Activated naive CD8-positive, alpha-beta T cell treated with anti-CD3 and anti-CD28 coated beads, Interleukin-2, amount 10 ng/mL, durations not matched to agents 7 days and 5 days (primary cell): ENCODE measurements around the gene CELA2A. TPM values are rescaled to one million over a fixed set of nuclear protein-coding genes. Genes with fewer than 3 reads are reported as not detected.
"Not testable (repeated sequence)": the region's sequence is repeated elsewhere in the genome, so short reads cannot be mapped to it uniquely, and the experiment has no call there.

Source experiments
- ATAC-seq: fragments of 150-1000 bp; cut with Tn5 transposase; one replicate; pipeline ENCODE4 v1.10.0; 2021; ENCODE audit warnings: low read depth, moderate library complexity
- POLR2A ChIA-PET: fragments of 350-600 bp; sonication (Branson Sonifier 250); formaldehyde crosslinking; loops from one replicate; lab custom pipeline; 2021; ENCODE audit warnings: antibody characterized with exemption; lab: Charles Lee
- DNase-seq: peaks from one replicate; pipeline ENCODE4 v3.0.0; 2021
- H3K27ac Mint-ChIP-seq: one replicate; pipeline ENCODE4 v1.8.0; 2022; ENCODE audit warnings: mild to moderate bottlenecking, mixed read lengths
- H3K27me3 Mint-ChIP-seq: one replicate; pipeline ENCODE4 v1.8.0; 2022; ENCODE audit warnings: mild to moderate bottlenecking, moderate library complexity, mixed read lengths
- H3K36me3 Mint-ChIP-seq: one replicate; pipeline ENCODE4 v1.8.0; 2021; ENCODE audit warnings: mild to moderate bottlenecking, mixed read lengths
- H3K4me1 Mint-ChIP-seq: one replicate; pipeline ENCODE4 v1.8.0; 2021; ENCODE audit warnings: mixed read lengths
- H3K4me3 Mint-ChIP-seq: one replicate; pipeline ENCODE4 v1.8.0; 2022; ENCODE audit warnings: mild to moderate bottlenecking, moderate library complexity, mixed read lengths
- H3K9me3 Mint-ChIP-seq: one replicate; pipeline ENCODE4 v1.8.0; 2021; ENCODE audit warnings: mixed read lengths
- total RNA-seq, 2 experiments: library from RNA; stranded (reverse); gene quantifications; one replicate each; pipeline ENCODE4 v1.2.3, GENCODE V29; 2021

The CELA2A gene
- total RNA-seq, 2 experiments from 2014 or later: not detected

GRCh38 chr1:15491010-15491409, 34.5 kb downstream of the CELA2A start:
- H3K9me3 Mint-ChIP-seq, H3K4me3 Mint-ChIP-seq, H3K4me1 Mint-ChIP-seq, H3K27ac Mint-ChIP-seq, DNase-seq, H3K27me3 Mint-ChIP-seq: not testable (repeated sequence)
- H3K36me3 Mint-ChIP-seq: peaks cover 13% of the 10 kb centered on the region
- POLR2A ChIA-PET: interaction anchor here (0.5 kb wide), 1 partner anchor 127 kb away, joined by 5 read pairs; no protein-coding TSS in a partner anchor
- peak; percentile 88 for ATAC-seq

DNA sequence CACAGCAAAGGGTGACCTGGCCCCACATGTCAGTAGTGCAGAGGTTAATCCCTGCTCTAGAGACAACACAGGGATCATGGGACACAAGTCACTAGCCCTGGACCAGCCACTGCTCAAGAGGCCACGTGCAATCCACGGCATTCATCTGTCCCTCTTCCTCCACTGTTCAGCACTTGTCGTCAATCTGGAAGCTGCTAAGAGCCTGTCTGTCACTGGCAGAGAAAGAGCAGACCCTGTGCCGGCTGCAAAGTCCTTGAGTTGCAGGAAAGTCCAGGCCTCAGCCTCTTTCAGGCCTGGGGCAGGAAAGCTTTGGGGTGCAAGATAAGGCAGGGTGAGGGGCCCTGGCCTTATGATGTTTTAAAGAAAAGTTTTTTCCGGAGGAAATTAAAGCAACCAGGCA, 36.1 kb downstream of the CELA2A start:
- H3K27me3 Mint-ChIP-seq: no peaks in the 10 kb centered on the region

GRCh38 chr1:15493869-15494390, 37.4 kb downstream of the CELA2A start:
- DNase-seq (no peak), ATAC-seq (no peak)
- POLR2A ChIA-PET: no interaction called here
- Mint-ChIP-seq H3K27ac (no peak overlapping the region), H3K9me3 (no peaks in the 10 kb centered on the region), H3K27me3 (no peaks in the 10 kb centered on the region), H3K4me1 (peaks cover 6% of the 10 kb centered on the region), H3K36me3 (peaks cover 10% of the 10 kb centered on the region), H3K4me3 (no peak overlapping the region)

More for the DNA sequence above, 36.1 kb downstream of the CELA2A start:
- H3K36me3 Mint-ChIP-seq: peaks cover 7% of the 10 kb centered on the region
- no peak for ATAC-seq
- no peak for DNase-seq
- H3K4me1 Mint-ChIP-seq: peaks cover 6% of the 10 kb centered on the region
- POLR2A ChIA-PET: no interaction called here
- H3K4me3 Mint-ChIP-seq: no peak overlapping the region
- no peak overlapping the region for H3K27ac Mint-ChIP-seq
- no peaks in the 10 kb centered on the region for H3K9me3 Mint-ChIP-seq

DNA sequence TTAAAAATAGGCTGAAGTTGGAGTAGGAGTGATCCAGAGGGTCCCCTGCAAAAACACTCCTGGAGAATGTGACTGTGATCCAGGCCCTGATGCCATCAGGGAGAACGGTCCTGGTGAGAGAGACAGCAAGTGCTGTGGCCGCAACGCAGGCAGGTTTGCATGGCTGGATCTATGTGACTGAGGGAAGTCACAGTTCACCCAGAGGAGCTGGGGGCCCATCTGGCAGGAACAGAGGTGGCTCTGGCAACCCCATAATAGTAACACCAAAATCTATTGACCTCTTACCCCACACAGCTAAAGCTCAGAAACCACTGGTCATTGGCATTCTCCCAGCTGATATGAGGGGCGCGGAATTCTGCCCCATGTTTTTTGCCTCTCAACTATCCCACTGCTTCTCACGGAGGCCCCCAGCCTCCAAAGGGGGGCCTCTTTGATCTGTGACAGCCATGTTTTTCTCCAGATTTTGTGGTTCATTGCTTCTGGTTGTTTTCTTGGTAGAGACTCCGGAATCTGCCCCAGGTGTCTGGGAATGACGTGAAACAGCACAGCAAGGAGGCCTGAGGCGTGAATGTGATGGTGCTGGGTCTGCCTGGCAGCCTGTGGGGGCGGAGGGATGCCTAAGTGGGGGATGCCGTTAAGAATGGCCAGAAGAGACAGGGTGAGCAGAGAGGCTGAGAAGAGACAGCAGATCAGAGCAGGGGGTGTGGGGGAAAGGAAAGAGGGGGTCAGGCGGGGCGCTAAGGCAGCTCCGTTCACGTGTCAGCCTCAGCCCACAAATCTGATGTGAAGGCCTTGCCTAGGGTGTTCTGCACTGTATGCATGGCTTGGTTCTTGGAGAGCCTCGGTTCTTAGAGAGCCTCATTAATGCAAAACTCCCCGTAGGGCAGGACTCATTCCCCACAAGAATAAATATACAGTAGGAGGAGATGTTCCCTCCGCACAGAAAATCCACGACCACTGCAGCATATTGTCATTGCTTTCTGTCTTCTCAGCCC, 43.9 kb downstream of the CELA2A start:
- Mint-ChIP-seq H3K36me3 (peaks cover 6% of the 10 kb centered on the region), H3K4me3 (no peak overlapping the region), H3K27me3 (no peaks in the 10 kb centered on the region), H3K27ac (no peak overlapping the region), H3K4me1 (no peaks in the 10 kb centered on the region), H3K9me3 (no peaks in the 10 kb centered on the region)
- POLR2A ChIA-PET: no interaction called here
- ATAC-seq (no peak), DNase-seq (no peak)

DNA sequence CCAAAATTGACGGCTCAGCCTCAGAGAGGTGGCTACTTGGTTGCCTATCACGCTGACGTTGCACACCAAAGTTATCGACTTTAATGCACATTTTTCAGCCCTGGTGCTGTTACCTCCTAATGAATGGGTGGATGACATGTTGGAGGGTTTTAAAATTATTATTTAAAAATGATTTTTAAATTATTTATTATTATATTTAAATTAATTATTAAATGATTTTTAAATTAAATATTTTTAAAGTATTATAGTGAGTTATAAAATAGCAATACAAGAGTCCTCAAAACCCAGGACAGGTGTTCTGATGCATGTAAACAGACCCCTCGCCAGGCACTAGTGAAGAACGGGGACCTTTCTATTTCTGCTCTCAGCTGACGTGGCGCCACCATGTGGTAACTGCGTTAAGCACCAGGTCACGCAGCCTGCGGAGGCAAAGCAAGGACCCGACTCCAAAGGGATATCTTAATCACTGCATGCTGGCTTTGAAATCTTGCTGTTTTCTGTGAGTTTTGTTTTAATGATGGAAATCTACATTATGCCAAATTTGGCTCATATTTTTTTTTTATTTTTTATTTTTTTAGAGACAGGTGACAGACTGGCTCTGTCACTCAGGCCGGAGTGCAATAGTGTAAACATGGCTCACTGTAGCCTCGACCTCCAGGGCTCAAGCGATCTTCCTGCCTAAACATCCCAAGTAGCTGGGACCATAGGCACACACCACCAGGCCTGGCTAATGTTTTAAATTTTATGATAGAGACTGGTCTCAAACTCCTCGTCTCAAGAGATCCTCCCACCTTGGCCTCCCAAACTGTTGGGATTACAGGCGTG, 44.9 kb downstream of the CELA2A start:
- Mint-ChIP-seq H3K27me3 (no peaks in the 10 kb centered on the region), H3K27ac (no peak overlapping the region), H3K9me3 (no peaks in the 10 kb centered on the region), H3K4me3 (no peak overlapping the region), H3K36me3 (peaks cover 6% of the 10 kb centered on the region), H3K4me1 (no peaks in the 10 kb centered on the region)
- POLR2A ChIA-PET: no interaction called here
- DNase-seq (peak; percentile 62), ATAC-seq (peak; percentile 42)

DNA sequence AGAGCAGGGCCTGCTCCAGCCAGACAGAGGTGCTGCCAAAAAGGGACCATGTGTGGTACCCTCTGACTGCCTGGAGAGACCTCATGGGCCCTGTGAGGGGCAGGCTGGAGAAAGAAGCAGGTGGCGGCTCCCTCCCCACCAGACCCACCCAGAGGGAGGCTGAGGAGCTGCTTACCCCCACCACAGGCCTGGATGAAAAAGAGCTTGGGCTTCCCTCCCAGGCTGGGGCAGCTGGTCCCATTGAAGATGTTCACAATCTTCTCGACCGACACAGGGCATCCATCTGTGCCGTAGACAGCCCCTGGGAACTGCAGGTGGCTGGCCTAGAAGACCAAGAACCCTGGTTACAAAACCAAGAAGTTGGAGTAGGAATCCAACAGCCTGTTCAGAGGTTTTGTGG, 47.9 kb downstream of the CELA2A start:
- Mint-ChIP-seq H3K4me1 (no peaks in the 10 kb centered on the region), H3K4me3 (no peak overlapping the region), H3K27ac (no peak overlapping the region), H3K27me3 (no peaks in the 10 kb centered on the region), H3K9me3 (no peaks in the 10 kb centered on the region), H3K36me3 (no peaks in the 10 kb centered on the region)
- POLR2A ChIA-PET: no interaction called here
- ATAC-seq (no peak), DNase-seq (no peak)

- no peaks in the 10 kb centered on the region for H3K4me1 Mint-ChIP-seq
- H3K27ac Mint-ChIP-seq: no peak overlapping the region
- no peaks in the 10 kb centered on the region for H3K9me3 Mint-ChIP-seq
- H3K36me3 Mint-ChIP-seq: peaks cover 3% of the 10 kb centered on the region
- ATAC-seq: no peak
- DNase-seq: no peak
- POLR2A ChIA-PET: interaction anchor here (0.6 kb wide), 1 partner anchor 9 kb away, joined by 3 read pairs; no protein-coding TSS in a partner anchor
- H3K4me3 Mint-ChIP-seq: no peak overlapping the region
- H3K27me3 Mint-ChIP-seq: no peaks in the 10 kb centered on the region
Observed at GRCh38 chr1:15506831-15507230, 50.3 kb downstream of the CELA2A start.

DNA sequence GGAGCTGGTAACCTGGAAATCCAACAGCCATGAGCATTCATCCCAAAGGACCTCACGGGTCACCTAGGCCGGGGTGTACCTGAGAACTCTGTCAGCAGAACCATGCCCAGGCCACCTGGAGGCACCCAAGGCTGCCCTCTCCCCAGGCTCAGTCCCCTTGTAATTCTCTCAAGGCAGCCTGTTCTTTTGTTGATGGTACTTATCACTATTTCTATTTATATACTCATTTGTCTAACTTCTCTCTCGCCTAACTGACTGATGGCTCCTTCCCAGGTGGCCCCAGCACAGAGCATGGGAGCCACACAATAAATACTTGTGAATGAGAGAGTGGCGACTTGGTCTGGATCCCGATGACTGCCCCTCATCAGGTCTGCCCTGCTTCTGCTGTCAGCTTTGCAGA, 50.7 kb downstream of the CELA2A start:
- POLR2A ChIA-PET: interaction anchor here (0.6 kb wide), 1 partner anchor 9 kb away, joined by 3 read pairs; no protein-coding TSS in a partner anchor
- Mint-ChIP-seq H3K9me3 (no peaks in the 10 kb centered on the region), H3K4me1 (no peaks in the 10 kb centered on the region)

GRCh38 chr1:15508700-15509487, 52.4 kb downstream of the CELA2A start:
- POLR2A ChIA-PET: no interaction called here

More for the DNA sequence above, 50.7 kb downstream of the CELA2A start:
- no peak overlapping the region for H3K4me3 Mint-ChIP-seq
- H3K36me3 Mint-ChIP-seq: peaks cover 3% of the 10 kb centered on the region
- DNase-seq (no peak), ATAC-seq (no peak)
- no peak overlapping the region for H3K27ac Mint-ChIP-seq
- no peaks in the 10 kb centered on the region for H3K27me3 Mint-ChIP-seq

GRCh38 chr1:15509586-15509985, 53.1 kb downstream of the CELA2A start:
- DNase-seq: no peak
- POLR2A ChIA-PET: no interaction called here
- no peak for ATAC-seq
- no peaks in the 10 kb centered on the region for H3K9me3 Mint-ChIP-seq
- H3K27me3 Mint-ChIP-seq: no peaks in the 10 kb centered on the region
- peaks cover 3% of the 10 kb centered on the region for H3K4me1 Mint-ChIP-seq
- H3K36me3 Mint-ChIP-seq: peaks cover 7% of the 10 kb centered on the region
- H3K4me3 Mint-ChIP-seq: no peak overlapping the region
- H3K27ac Mint-ChIP-seq: no peak overlapping the region

More at GRCh38 chr1:15508700-15509487, 52.4 kb downstream of the CELA2A start:
- Mint-ChIP-seq H3K4me1 (no peaks in the 10 kb centered on the region), H3K36me3 (peaks cover 5% of the 10 kb centered on the region), H3K27me3 (no peaks in the 10 kb centered on the region), H3K9me3 (no peaks in the 10 kb centered on the region), H3K27ac (no peak overlapping the region), H3K4me3 (no peak overlapping the region)
- DNase-seq (no peak), ATAC-seq (no peak)

DNA sequence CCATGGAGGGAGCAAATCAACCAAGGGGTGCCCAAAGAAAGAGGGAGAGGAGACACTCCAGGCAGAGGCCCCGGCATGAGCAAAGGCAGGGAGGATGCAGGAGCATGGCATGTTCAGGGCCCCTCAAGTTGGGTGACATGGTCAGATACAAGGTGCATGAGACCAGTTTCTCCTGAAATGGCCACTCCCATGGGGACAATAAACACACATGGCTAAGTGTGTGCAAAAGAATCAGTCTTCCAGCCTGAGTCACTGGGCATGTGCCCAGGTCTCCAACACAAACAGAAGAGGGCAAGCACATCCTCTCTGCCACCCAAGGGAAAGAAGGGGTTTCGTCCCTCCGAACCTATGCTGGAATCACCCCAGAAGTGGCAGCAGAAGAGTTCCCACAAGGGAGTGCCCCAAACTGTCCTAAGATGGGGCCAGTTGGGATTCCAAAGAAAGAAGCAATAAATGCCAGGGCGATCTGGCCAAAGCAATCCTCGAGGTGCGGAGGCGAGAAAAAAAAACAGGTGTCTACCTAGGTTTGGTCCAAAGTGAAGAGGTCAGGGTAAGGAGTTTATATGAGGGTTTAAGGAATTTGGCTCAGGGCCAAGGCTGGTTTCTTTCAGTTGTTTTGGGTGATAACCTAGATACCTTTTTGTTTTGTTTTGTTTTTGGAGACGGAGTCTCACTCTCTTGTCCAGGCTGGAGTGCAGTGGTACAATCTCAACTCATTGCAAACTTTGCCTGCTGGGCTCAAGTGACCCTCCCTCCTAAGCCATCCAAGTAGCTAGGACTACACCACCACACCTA, 54.3 kb downstream of the CELA2A start:
- POLR2A ChIA-PET: no interaction called here
- Mint-ChIP-seq H3K27ac (no peak overlapping the region), H3K36me3 (peaks cover 16% of the 10 kb centered on the region), H3K9me3 (no peaks in the 10 kb centered on the region), H3K4me3 (no peak overlapping the region), H3K27me3 (no peaks in the 10 kb centered on the region), H3K4me1 (peaks cover 12% of the 10 kb centered on the region)
- no peak for ATAC-seq
- no peak for DNase-seq

GRCh38 chr1:15513192-15513591, 56.7 kb downstream of the CELA2A start:
- no peak for ATAC-seq
- POLR2A ChIA-PET: interaction anchor here (0.6 kb wide), 1 partner anchor 14 kb away, joined by 3 read pairs; the partner anchor contains the start of gene DNAJC16
- Mint-ChIP-seq H3K9me3 (no peaks in the 10 kb centered on the region), H3K27me3 (no peaks in the 10 kb centered on the region), H3K36me3 (peaks cover 27% of the 10 kb centered on the region), H3K4me1 (peaks cover 12% of the 10 kb centered on the region), H3K4me3 (no peak overlapping the region), H3K27ac (peak overlapping the region; percentile 56)
- DNase-seq: no peak
